Epithelial cell of proximal tubule (primary cell): ENCODE results near the gene EPB41L3. TPM values are rescaled to one million over a fixed set of nuclear protein-coding genes. Genes with fewer than 3 reads are reported as not detected.
"Not testable (repeated sequence)": the region's sequence is repeated elsewhere in the genome, so short reads cannot be mapped to it uniquely, and the experiment has no call there.

ENCODE experiments used
- DNase-seq: peaks from one replicate; pipeline ENCODE4 v3.0.0-alpha.2; 2011; ENCODE audit warnings: low read depth
- H3K4me3 ChIP-seq: 2 replicates; pipeline ENCODE4 v1.5.1; 2011; ENCODE audit warnings: low read depth, mild to moderate bottlenecking, low read length
- CTCF ChIP-seq: conservative IDR thresholded peaks from 2 replicates; pipeline ENCODE4 v1.5.1; 2012; ENCODE audit warnings: low read depth, mild to moderate bottlenecking, low read length
- total RNA-seq: library from RNA; depleted of rRNA; stranded (reverse); fragments of >200 nt; gene quantifications from 2 replicates; pipeline ENCODE4 v1.2.3, GENCODE V29; 2015

Gene EPB41L3
- total RNA-seq, 1 donor from 2014 or later, result 79.6 TPM

- H3K4me3 ChIP-seq, result no peak overlapping the region
- TF ChIP-seq CTCF, result no peak
- no peak for DNase-seq
Observed at GRCh38 chr18:5512176-5512575, 31.6 kb downstream of the EPB41L3 start.

- H3K4me3 ChIP-seq, DNase-seq: not testable (repeated sequence)
Observed at GRCh38 chr18:5511541-5511940, 32.3 kb downstream of the EPB41L3 start.

- DNase-seq, result peak; percentile 18
- H3K4me3 ChIP-seq, result no peak overlapping the region
- no peak for TF ChIP-seq CTCF
Observed at GRCh38 chr18:5510135-5510846, 33.5 kb downstream of the EPB41L3 start.

GRCh38 chr18:5508821-5509220 lies 35.0 kb downstream of the EPB41L3 start:
- H3K4me3 ChIP-seq, result no peak overlapping the region
- TF ChIP-seq CTCF, result no peak

GRCh38 chr18:5507756-5508155 lies 36.0 kb downstream of the EPB41L3 start:
- no peak overlapping the region for H3K4me3 ChIP-seq
- no peak for DNase-seq
- TF ChIP-seq CTCF, result no peak

More at GRCh38 chr18:5508821-5509220, 35.0 kb downstream of the EPB41L3 start:
- no peak for DNase-seq

GRCh38 chr18:5506174-5506573 lies 37.6 kb downstream of the EPB41L3 start:
- TF ChIP-seq CTCF, result no peak
- DNase-seq, result no peak
- H3K4me3 ChIP-seq, result no peak overlapping the region

GRCh38 chr18:5503740-5504139 lies 40.1 kb downstream of the EPB41L3 start:
- no peak for DNase-seq
- H3K4me3 ChIP-seq, result no peak overlapping the region
- TF ChIP-seq CTCF, result no peak
